T-helper 2 cell (primary cell): Measurements from ENCODE around the gene ALPG.

Experiments used
- DNase-seq, 5 experiments: peaks; one replicate each; pipeline versions ENCODE4 v3.0.0 to v3.0.0-alpha.2; 2012 to 2022

The ALPG gene

DNA sequence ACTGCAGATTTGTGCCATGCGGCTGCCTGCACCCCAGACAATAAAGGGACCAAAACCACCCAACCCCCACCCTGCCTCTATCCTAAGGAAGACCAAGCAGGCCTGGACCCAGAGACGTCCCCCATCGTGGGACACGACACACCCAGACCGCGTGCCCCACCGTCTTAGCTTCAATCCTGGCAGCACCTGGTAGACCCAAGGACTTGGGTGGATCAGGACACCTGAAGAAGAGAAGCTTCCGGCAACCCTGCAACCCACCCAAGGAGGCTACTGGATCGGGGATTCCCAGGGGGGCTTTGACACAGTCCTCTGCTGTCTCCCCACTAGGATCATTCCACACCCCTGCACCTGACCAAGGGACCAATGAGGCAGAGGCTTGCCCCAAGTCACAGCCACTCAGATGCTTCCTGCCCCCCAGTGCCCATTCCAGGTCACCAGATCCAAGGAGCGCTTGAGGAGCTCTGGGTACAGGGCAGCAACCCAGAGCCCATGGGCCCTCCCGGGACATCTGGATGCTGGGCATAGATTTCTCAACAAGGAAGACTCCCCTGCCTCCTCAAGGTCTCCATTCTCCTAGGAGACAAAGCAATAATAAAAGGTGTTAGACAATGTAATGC is 52.9 kb downstream of the ALPG start:
- no peak for DNase-seq

DNA sequence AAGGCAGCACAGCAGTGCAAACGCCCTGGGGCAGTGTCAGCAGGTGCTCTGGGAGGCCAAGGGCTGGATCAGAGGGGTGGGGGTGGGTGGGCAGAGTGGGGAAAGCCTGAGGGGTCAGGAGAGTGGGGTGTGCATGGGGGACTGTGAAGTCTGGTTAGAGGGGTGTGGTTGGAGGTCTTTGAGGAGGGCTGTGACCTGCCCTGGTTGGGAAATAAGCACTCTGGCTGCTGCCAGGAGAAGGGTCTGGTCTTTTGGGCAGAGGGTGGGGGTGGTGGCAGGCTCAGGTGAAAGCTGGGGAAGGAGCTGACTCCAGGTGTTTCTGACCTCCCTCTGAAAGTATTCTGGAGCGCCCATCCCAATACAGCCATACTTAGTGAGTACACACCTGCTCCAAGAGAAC is 53.5 kb downstream of the ALPG start:
- no peak for DNase-seq
